Rectal smooth muscle tissue (tissue), 1 donor: ENCODE data around the gene BRMS1L.

ENCODE experiments used
- H3K27ac ChIP-seq: one replicate; pipeline ENCODE4 v1.7.0; 2013; ENCODE audit warnings: low read depth, low read length, inconsistent platforms
- H3K27me3 ChIP-seq: one replicate; pipeline ENCODE4 v1.7.0; 2013; ENCODE audit warnings: low read length; ENCODE audit not compliant: control insufficient read depth, insufficient read depth
- H3K36me3 ChIP-seq: one replicate; pipeline ENCODE4 v1.7.0; 2013; ENCODE audit warnings: low read length; ENCODE audit not compliant: control insufficient read depth, insufficient read depth
- H3K4me1 ChIP-seq: one replicate; pipeline ENCODE4 v1.7.0; 2013; ENCODE audit warnings: low read length; ENCODE audit not compliant: control insufficient read depth, insufficient read depth
- H3K4me3 ChIP-seq: one replicate; pipeline ENCODE4 v1.7.0; 2013; ENCODE audit warnings: low read length
- H3K9ac ChIP-seq: one replicate; pipeline ENCODE4 v1.7.0; 2013; ENCODE audit warnings: low read length

The BRMS1L gene

GRCh38 chr14:35855876-35856481 is 29.8 kb downstream of the BRMS1L start:
- H3K9ac ChIP-seq: no peak overlapping the region
- no peak overlapping the region for H3K27ac ChIP-seq
- no peak overlapping the region for H3K4me3 ChIP-seq
- H3K4me1 ChIP-seq: no peaks in the 10 kb centered on the region
- no peaks in the 10 kb centered on the region for H3K27me3 ChIP-seq
- H3K36me3 ChIP-seq: peaks cover 2% of the 10 kb centered on the region

GRCh38 chr14:35858521-35859209 is 32.5 kb downstream of the BRMS1L start:
- H3K9ac ChIP-seq: no peak overlapping the region
- H3K4me3 ChIP-seq: no peak overlapping the region
- H3K27ac ChIP-seq: no peak overlapping the region
- no peaks in the 10 kb centered on the region for H3K4me1 ChIP-seq
- H3K27me3 ChIP-seq: no peaks in the 10 kb centered on the region
- H3K36me3 ChIP-seq: peaks cover 2% of the 10 kb centered on the region

GRCh38 chr14:35861204-35861868 is 35.2 kb downstream of the BRMS1L start:
- Histone ChIP-seq H3K4me1 (no peaks in the 10 kb centered on the region), H3K36me3 (peaks cover 2% of the 10 kb centered on the region), H3K27me3 (no peaks in the 10 kb centered on the region), H3K9ac (no peak overlapping the region), H3K4me3 (no peak overlapping the region), H3K27ac (no peak overlapping the region)

GRCh38 chr14:35865611-35866324 is 39.6 kb downstream of the BRMS1L start:
- H3K4me1 ChIP-seq: no peaks in the 10 kb centered on the region
- H3K4me3 ChIP-seq: no peak overlapping the region
- no peaks in the 10 kb centered on the region for H3K27me3 ChIP-seq
- no peak overlapping the region for H3K27ac ChIP-seq
- no peaks in the 10 kb centered on the region for H3K36me3 ChIP-seq
- H3K9ac ChIP-seq: no peak overlapping the region

GRCh38 chr14:35866595-35867279 is 40.6 kb downstream of the BRMS1L start:
- no peak overlapping the region for H3K9ac ChIP-seq
- H3K4me3 ChIP-seq: no peak overlapping the region
- H3K27ac ChIP-seq: no peak overlapping the region
- no peaks in the 10 kb centered on the region for H3K36me3 ChIP-seq
- H3K27me3 ChIP-seq: no peaks in the 10 kb centered on the region
- H3K4me1 ChIP-seq: no peaks in the 10 kb centered on the region

GRCh38 chr14:35867280-35867629 is 41.1 kb downstream of the BRMS1L start:
- H3K4me3 ChIP-seq: no peak overlapping the region
- H3K27me3 ChIP-seq: no peaks in the 10 kb centered on the region
- H3K27ac ChIP-seq: no peak overlapping the region
- H3K9ac ChIP-seq: no peak overlapping the region
- H3K36me3 ChIP-seq: no peaks in the 10 kb centered on the region
- H3K4me1 ChIP-seq: no peaks in the 10 kb centered on the region

GRCh38 chr14:35875296-35875695 is 49.2 kb downstream of the BRMS1L start:
- no peaks in the 10 kb centered on the region for H3K27me3 ChIP-seq
- no peak overlapping the region for H3K27ac ChIP-seq
- H3K4me1 ChIP-seq: no peaks in the 10 kb centered on the region
- no peaks in the 10 kb centered on the region for H3K36me3 ChIP-seq
- no peak overlapping the region for H3K9ac ChIP-seq
- H3K4me3 ChIP-seq: no peak overlapping the region

- Histone ChIP-seq H3K4me1 (no peaks in the 10 kb centered on the region), H3K4me3 (no peak overlapping the region), H3K27me3 (no peaks in the 10 kb centered on the region), H3K9ac (no peak overlapping the region), H3K36me3 (no peaks in the 10 kb centered on the region), H3K27ac (no peak overlapping the region)
These were observed 51.1 kb downstream of the BRMS1L start for GRCh38 chr14:35877276-35877675.

- H3K4me1 ChIP-seq: no peaks in the 10 kb centered on the region
- H3K27ac ChIP-seq: no peak overlapping the region
- H3K27me3 ChIP-seq: no peaks in the 10 kb centered on the region
- no peaks in the 10 kb centered on the region for H3K36me3 ChIP-seq
- H3K4me3 ChIP-seq: no peak overlapping the region
- no peak overlapping the region for H3K9ac ChIP-seq
These were observed 52.4 kb downstream of the BRMS1L start for GRCh38 chr14:35878272-35879150.

- Histone ChIP-seq H3K9ac (no peak overlapping the region), H3K27ac (no peak overlapping the region), H3K27me3 (no peaks in the 10 kb centered on the region), H3K4me3 (no peak overlapping the region), H3K36me3 (no peaks in the 10 kb centered on the region), H3K4me1 (no peaks in the 10 kb centered on the region)
These were observed 53.1 kb downstream of the BRMS1L start for GRCh38 chr14:35879151-35879648.

- no peaks in the 10 kb centered on the region for H3K4me1 ChIP-seq
- no peaks in the 10 kb centered on the region for H3K27me3 ChIP-seq
- no peaks in the 10 kb centered on the region for H3K36me3 ChIP-seq
- no peak overlapping the region for H3K4me3 ChIP-seq
- H3K27ac ChIP-seq: no peak overlapping the region
- H3K9ac ChIP-seq: no peak overlapping the region
These were observed 53.6 kb downstream of the BRMS1L start for GRCh38 chr14:35879654-35880249.
